ENCODE measurements around the gene RNF215.

Gene RNF215

DNA sequence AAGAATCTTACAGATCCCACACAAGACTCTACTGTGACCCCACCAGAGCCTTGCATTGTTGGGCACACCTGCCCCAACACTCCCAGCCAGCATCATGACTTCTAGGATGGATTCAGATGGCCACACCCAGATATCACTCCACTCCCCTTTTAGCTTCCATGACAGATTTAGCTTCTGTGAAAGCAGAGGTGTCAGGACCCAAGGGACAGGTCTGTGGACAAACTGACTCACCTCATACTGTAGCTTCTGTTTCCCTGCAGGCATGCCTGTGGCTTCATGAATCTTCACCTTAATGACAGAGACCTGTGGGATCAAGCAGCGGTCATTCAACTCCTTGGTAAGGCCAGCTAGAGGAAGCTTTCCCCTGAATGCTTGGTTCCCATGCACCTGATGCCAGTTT, 52.0 kb downstream of the RNF215 start:
- H3K4me3 ChIP-seq (ENCODE audit: low read depth, low read length): no peak overlapping the region
- TF ChIP-seq, protein P1, sequence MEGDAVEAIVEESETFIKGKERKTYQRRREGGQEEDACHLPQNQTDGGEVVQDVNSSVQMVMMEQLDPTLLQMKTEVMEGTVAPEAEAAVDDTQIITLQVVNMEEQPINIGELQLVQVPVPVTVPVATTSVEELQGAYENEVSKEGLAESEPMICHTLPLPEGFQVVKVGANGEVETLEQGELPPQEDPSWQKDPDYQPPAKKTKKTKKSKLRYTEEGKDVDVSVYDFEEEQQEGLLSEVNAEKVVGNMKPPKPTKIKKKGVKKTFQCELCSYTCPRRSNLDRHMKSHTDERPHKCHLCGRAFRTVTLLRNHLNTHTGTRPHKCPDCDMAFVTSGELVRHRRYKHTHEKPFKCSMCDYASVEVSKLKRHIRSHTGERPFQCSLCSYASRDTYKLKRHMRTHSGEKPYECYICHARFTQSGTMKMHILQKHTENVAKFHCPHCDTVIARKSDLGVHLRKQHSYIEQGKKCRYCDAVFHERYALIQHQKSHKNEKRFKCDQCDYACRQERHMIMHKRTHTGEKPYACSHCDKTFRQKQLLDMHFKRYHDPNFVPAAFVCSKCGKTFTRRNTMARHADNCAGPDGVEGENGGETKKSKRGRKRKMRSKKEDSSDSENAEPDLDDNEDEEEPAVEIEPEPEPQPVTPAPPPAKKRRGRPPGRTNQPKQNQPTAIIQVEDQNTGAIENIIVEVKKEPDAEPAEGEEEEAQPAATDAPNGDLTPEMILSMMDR (IDR thresholded peaks at IDR 0.05; ENCODE audit: low read depth, low read length): no peak

DNA sequence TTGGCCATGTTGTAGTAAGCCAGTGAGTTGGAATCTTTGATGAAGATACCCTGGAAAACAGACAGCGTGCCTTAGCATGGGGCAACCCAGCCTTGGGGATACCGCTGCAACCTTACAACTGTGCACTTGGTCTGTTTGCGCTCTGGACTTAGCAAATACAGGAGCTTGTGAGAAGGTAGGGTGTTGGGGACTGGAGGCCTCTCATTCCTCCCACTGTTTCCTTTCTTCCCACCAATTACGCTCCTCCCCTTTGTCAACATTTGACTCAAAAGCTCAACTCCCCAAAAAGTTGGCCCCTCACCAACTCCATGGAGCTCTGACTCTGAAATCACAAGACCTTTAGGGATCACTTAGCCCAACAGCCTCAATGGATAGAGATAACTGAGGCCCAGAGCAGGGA, 52.6 kb downstream of the RNF215 start:
- no peak overlapping the region for H3K4me3 ChIP-seq (ENCODE audit: low read depth, low read length)
- TF ChIP-seq, protein P1 (IDR thresholded peaks at IDR 0.05; ENCODE audit: low read depth, low read length): no peak

DNA sequence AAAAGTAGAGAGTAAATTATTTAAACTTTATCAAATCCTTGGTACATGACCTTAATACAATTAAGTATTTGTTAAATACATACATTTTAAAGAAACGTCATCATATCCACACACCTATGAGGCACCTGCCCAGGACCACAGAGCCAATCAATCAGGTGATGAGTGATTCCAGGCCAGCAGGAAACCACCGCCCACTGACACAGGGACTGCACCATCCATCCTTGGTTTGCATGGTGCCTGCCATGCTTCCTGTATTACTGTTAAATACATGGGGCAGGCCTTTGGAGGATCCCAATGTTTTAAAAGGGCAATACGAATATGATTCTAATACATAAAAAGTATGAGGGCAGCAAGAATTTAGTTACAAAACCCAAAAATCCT, 53.5 kb downstream of the RNF215 start:
- no peak overlapping the region for H3K4me3 ChIP-seq (ENCODE audit: low read depth, low read length)
- TF ChIP-seq, protein P1 (IDR thresholded peaks at IDR 0.05; ENCODE audit: low read depth, low read length): no peak

DNA sequence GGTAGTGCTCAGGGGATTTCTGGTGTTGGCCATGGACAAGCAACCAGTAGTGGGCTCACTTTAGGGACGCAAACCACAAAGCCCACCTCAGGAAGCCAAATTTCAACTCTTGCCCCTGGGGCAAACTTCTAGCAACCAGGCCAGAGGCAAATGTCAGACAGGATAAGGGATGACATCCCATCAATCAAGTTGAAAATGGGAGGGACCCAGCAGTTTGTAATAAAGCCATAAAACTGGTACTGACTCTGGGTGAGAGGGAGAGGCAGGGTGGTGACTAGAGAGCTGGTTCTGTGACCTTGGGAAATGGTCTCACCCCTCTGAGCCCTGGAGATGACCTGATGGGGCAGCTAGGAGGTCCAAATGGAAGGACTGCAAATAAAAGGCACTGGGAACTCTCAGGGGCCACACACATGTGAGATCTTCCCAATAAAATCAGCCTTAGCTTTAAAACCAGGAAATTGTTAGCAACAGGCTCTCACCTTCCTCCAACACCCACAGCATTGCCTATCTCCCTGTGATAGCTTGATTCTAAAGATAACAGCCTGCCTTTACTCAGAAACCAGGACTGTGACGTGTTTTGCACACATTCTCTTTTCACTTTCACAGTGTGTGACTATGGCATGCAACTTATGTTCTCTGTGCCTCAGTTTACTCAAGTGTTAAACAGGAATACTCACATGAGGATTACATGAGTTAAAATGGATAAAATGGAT, 54.1 kb downstream of the RNF215 start:
- TF ChIP-seq, protein P1 (IDR thresholded peaks at IDR 0.05; ENCODE audit: low read depth, low read length): no peak

DNA sequence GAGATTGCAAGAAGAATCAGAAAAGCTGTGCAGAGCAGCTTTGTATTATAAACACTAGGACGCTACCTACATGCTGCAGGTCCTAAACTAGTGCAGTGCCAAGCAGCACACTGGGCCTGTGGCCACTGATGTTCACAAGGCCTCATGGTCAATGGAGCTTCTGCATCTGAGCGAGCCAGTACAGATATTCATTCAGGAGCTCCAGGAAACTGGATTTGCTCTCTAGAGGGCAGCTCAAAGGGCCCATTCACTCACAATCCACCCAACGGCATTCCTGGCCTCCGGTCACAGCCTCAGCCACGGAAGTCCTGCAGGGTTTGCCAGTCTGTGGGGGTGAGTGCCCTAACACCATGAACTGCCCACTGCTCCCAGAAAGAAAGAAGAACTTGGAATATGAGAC, 54.7 kb downstream of the RNF215 start:
- TF ChIP-seq, protein P1 (IDR thresholded peaks at IDR 0.05; ENCODE audit: low read depth, low read length): no peak
- no peak overlapping the region for H3K4me3 ChIP-seq (ENCODE audit: low read depth, low read length)

More for the DNA sequence above, 54.1 kb downstream of the RNF215 start:
- no peak overlapping the region for H3K4me3 ChIP-seq (ENCODE audit: low read depth, low read length)
